Suppressor macrophage (primary cell): ENCODE results near the gene PEG3.
"Not testable (repeated sequence)": the region's sequence is repeated elsewhere in the genome, so short reads cannot be mapped to it uniquely, and the experiment has no call there.

Experiments
- DNase-seq, 4 experiments: peaks; one replicate each; pipeline ENCODE4 v3.0.0-alpha.2; 2020 to 2022
- total RNA-seq, 17 experiments: gene quantifications; one replicate each; lab custom pipeline; 2026; ENCODE audit warnings: mixed read lengths in 6 of 17, inconsistent platforms in 3 of 17; lab: John Stamatoyannopoulos, UW

The PEG3 gene
- total RNA-seq: 0.07 to 4.0 (median 2.2) reads per million in 17 experiments

DNA sequence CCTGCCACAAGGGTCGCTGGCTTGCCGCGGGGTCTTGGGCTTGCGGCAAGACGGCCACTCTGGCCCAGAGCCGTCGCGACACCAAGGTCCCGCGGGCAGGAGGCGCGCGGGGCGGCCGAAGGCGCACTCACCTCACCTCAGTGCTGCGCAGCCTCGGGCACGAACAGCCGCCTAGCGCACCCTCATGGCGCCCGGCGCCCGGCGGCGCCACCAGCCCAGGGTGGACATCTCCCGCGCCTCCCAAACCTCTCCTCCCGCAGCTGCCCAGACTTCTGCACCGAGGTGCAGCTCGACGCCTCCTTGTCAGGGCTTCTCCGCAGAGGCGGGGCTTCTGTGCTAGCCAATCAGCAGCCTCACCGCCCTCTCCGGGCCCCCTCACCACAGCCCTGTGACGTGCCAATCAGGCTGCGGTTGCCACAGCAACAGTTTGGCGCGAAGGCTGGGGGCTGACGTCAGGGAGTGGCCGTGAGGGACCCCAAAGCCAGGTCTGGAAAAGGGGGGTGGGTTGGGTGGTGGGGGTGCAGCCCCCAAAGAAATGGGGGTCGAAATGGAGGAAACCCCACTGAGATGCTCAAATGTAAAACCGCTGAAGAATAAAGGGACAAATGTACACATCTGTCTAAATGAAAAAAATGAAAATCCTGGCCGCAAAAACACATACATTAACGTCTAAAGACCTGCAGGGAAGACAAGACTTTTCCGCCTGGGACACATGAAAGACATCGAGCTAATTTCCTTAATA lies at the start of gene PEG3, which contains the start of gene ZIM2:
TSS of gene PEG3 (minus strand) at position 276 of the 742 bp plus-strand sequence. CDS start 16,071 bp downstream, outside the sequence.
TSS of gene ZIM2 (minus strand) at position 276 of the 742 bp plus-strand sequence. CDS start 16,449 bp downstream, outside the sequence.
- DNase-seq: peak in 1 of 4 experiments; percentile 0

DNA sequence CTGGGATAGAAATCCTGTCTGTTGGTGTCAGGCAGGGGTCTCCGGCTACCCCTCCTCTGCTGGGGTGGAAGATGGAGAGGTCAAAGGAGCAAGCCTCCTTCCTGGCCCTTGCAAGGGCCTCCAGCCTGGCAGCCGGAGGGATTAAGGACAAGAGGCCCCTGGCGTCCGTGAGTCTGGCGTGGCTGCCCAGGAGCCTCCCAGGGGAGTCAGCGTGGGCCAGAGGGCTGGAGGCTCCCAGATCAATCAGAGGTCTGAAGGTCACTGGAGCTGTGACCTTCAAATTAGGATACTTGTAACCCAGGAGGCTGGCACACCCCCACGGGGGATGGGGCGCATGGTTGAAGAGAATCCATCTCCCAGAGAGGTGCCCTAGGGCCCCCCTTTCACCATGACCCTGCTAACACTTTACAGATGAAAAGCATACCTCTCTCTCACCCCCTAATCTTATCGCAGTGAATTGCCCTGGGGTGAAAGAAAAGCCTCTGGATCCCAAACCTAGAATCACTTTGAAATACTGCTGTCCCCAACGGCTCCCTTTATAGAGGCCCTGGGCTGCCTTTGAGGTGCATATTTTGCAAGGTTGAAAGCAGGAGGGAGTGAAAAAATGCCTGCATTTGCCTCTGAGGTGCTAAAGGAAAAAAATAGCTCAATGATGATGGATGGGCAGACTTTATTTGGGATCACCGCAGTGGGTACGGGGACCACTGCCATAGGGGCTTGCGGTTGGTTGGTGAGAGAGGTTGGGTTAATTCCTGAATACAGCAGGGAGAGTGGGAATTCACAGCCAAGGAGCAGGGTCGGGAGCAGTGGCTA lies 44.9 kb upstream of the PEG3 start:
- DNase-seq: no peak

DNA sequence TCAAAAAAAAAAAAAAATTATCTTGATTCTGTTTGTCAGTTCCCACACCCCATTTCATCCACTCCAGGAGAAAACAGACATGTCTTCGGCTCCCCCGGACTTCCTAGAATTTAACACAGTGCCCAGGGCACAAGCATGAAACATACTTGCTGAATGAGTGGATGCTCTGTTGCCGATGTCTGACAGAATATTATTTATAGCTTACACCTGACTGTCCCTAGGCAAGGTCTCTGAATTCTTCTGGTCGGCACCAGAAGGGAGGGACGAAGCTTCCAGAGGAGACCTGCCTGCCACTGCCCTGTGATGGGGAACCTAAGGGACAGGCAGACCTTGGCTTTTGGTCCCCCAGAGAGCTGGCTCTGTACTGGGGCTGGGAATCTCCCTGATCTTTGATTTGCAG lies 43.9 kb upstream of the PEG3 start:
- DNase-seq: no peak

DNA sequence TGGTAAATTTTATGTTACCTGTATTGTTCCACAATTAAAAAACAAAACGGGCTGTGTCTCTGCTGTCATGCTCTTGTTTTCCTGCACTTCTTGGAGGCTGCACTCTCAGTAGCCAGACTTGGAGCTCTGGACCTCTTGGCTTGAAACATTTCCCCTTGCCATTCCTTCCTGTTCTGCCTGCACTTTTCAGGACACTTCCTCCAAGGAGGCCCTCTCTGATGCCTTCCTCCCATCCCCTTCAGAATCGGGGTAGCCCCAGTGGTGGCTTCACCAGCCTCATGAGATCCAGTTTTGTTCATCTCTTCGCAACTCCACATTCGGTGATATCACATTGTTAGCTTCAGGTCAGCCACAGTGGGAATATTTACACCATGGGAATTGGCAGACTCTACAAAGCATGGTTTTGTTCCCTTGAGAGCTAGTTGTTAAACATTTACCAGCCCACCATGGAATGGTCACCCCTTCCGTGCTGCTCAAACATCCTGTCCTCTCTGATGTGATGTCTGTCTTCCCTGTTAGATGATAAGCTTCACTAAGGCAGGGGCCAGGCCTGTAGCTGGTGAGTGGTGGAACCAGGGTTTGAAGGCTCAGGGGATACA lies 40.2 kb upstream of the PEG3 start:
- DNase-seq: no peak

DNA sequence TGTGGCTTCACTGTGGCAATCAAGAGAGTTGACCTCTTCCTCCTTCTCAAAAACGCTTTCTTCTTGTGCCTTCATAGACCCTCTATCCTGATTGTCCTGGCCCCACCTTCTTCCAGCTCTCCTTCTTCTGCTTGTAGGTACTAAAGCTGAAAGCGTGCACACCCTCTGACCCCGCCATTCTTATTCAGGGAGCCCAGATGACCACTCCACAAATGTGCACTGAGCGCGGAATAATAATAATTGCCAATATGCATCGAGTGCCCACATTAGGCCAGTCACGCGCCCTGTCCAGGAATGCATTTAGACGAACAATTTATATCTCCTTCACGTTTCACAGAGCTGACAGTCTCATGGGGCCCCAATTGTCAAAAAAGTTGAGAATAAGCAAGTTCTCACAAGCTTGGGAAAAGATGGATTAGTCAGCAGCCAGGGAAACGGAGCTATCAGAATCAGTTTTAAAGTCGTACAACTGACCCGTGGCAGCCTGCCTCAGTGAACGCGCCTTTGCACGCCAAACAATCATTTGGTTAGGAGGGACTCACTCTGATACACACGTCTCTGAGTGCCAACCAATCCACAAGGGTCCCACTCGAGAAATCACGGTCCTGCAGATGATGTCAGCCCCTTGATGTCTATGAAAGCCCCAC lies 36.7 kb upstream of the PEG3 start:
- no peak for DNase-seq

DNA sequence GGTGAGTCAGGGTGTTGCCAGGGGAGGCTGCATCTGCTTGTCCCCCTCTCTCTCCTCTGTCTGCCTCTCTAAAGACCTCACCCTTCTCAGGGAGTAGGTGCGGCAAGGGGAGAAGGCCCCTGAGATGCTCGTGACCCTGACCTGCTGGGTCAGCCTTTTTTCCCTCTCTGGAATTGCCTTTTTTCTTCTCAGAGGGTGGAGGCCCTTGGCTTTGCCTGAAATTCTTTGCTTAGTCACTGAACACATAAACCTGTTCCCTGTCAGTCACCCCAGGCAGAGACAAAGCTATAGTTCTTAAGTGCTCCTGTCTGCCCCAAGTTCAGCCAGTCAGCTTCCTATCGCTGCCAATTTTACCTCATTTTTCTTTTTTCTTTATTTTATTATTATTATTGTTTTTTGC lies 35.2 kb upstream of the PEG3 start:
- no peak for DNase-seq

DNA sequence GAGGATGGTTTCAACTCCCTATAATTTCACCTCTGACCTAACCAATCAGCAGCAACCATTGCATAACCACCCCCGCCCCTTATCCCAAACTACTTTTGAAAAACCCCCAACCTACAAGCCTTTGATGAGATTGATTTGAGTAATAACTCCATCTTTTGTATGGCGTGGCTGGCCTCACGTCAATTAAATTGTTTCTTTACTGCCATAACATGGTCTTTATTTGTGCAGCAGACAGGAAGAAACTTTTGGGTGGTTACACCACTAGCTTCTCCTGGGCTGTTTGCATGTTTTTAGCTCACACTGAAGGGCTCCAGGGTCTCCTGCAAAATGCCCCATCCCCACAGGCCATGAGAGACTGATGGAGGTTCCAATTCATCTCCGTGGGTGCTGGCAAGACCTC lies 34.0 kb upstream of the PEG3 start:
- no peak for DNase-seq

DNA sequence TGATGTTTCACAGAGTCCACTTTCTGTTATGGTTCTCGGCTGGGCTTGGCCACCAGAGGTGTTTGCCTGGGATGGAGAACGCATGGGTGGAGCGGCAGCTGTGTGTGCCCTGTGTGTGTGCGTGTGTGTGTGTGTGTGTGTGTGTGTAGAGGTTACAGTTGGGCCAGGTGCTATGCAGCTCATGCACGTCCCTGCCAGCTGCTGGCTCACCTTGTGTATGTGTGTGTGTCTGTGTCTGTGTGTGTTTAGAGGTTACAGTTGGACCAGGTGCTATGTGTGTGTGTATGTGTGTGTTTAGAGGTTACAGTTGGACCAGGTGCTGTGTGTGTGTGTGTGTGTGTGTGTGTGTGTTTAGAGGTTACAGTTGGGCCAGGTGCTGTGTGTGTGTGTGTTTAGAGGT lies 33.0 kb upstream of the PEG3 start:
- DNase-seq: no peak

DNA sequence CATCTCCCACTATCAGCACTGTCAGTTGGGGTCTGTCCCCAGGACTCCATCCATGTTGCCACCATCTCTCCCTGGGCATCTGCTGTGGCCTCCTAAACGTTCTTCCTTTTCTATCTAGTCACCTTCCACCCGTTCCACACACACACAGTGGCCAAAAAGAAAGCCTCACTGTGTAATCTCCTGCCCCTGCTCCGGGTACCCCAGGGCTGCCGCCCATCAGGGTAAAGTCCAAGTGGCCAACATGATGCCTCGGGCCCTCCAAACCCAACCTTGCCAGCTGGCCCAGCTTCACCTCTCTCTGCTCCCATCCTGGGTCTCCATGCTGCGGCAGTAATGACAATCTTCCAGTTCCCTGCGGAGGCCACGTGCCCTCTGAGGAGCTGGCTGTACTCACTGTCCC lies 29.4 kb upstream of the PEG3 start:
- no peak for DNase-seq

DNA sequence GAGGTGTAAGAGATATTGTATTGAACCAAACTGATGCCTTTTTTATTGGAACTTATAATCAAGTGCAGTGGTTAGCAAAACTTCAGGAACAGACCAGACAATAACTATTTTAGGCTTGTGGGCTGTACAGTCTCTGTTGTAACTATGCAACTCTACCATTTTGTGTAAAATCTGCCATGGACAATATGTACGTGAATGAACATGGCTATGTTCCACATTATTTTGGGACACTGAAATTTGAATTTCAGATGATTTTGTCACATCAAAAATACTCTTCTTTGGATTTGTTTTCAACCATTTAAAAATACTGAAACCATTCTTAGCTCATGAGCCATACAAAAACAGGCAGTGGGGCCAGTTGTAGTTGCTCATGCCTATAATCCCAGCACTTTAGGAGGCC lies 27.9 kb upstream of the PEG3 start:
- DNase-seq: no peak

DNA sequence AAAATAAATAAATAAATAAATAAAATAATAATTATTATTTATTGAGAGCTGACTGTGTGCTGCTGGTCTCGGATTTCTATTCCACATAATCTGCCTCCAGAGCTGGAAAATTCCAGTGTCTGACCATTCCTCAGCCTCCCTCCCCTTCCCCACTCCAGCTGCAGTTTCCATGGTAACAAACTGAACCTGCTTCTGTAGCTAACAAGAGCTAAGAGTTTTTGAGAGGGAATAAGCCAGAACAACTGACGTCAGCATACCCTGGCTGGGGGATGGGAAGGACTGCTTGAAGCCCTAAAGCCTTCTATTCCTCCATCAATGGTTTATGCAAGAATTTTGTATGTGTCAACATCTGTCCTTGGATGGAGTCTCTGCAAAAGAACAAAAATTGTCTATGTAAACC lies 26.0 kb upstream of the PEG3 start:
- no peak for DNase-seq

DNA sequence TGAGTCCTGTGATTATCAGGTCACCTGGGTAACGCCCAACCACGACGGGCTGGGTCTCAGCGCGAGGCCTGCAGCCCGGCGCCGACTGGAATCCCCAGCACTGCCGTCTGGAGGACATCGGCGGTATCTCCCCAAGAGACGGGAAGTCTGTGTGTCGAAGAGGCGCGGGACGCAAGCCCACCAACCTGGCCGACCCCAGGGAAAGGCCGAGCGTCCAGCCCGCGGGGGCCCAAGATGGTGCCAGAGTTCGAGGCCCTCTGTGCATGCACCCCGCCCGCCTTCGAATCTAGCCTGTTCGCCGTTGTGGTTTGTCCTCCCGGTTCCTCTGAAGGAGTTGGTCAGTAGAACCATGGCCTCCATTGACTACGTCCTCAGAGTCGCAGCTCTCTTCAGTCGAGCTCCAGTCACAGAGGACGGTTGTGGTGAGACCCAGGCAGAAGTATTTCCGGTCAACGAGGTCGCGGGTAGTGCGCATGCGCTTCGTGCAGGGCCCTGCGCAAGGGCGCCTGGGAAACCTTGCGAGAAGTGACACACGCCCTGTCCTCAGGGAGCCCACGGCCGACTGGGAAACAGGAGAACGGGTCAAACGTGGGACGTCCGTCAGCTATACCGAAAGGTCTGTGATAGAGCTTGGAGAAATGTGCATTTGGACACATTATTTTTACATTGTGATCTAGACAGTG lies 24.1 kb upstream of the PEG3 start:
- DNase-seq: no peak

DNA sequence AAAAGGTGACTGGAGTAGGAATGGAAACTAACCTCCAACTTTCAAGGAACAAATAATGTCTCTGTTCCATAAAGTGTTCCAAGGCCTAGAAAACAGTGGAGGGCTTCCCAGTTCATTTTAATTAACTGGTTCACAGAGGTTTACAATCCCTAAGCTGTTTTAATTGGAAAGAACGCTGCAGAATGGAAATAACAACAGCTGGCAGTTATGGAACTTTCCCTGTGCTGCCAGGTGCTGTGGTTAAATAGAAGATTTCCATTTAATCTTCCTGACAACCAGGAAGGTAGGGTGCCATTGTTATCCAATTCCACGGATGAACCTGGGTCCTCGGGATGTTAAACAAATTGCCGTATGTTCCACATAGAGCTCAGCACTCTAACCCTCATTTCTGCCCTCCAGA lies 22.2 kb upstream of the PEG3 start:
- DNase-seq: no peak

DNA sequence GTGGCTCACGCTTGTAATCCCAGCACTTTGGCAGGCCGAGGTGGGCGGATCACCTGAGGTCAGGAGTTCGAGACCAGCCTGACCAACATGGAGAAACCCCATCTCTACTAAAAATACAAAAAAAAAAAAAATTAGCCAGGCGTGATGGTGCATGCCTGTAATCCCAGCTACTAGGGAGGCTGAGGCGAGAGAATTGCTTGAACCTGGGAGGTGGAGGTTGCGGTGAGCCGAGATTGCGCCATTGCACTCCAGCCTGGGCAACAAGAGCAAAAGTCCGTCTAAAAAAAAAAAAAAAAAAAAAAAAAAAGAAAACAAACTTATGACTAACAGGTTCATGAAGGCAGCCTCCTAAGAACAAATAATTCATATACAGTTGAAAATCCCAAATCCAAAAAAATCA lies 19.9 kb upstream of the PEG3 start:
- DNase-seq: not testable (repeated sequence)

DNA sequence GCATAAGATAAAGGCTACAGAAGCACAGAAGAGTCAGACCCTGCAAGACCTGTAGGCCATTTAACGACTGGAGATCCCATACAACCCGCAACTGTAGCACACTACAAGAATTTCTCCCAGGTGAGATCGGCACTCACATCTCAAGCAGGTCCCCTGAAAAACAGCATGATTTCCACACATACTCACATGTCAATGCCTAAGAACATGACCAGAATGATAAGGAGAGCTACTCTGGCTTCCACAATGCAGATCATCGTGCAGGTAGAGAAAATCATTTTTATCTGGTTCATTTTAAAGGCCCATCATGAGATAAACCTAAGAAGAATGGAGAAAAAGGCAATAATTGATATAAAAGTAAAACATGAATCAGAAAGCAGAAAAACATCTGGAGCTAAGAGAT lies 17.5 kb upstream of the PEG3 start:
- DNase-seq: no peak

DNA sequence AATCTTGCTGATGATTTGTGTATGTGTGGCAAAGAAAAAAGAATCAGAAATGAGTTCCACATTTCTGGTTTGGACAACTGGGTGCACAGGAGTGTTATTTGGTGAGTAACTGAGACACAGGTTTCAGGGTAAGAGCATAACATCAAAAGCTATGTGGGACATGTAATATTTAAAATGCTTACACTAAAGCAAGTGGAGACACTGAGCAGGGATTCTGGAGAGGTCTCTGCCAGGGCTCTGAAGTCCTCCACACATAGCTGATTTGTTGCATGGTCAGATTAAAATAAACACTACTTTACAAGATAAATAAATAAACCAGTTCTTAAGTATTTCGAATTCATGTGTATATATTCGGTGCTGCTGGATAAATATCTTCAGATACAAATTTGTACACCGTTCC lies 16.3 kb upstream of the PEG3 start:
- DNase-seq: no peak

DNA sequence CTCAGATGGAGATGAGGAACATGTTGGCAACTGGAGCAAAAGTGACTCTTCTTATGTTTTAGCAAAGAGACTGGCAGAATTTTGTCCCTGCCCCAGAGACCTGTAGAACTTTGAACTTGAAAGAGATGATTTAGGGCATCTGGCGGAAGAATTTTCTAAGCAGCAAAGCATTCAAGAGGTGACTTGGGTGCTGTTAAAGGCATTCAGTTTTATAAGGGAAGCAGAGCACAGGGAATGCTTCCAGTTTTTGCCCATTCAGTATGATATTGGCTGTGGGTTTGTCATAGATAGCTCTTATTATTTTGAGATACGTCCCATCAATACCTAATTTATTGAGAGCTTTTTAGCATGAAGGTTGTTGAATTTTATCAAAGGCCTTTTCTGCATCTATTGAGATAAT lies 11.8 kb upstream of the PEG3 start:
- DNase-seq: not testable (repeated sequence)

DNA sequence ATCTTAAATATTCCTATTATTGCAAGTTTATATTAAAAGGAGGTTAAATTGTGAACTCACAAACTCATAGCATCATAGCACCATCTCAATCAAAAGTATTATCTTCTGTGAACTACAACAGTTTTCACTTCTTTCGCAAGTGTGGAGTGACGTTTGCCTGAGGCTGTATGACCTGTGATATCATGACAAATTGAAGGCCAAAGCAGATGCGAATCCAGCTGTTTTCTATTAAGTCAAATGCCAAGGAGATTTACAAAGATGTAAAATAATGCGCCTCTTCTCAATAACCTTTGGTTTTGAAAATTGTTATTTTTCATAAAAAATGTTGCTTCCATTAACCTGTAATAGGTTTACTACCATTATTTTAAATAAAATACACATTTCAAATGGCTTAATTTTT lies 7.6 kb upstream of the PEG3 start:
- no peak for DNase-seq

DNA sequence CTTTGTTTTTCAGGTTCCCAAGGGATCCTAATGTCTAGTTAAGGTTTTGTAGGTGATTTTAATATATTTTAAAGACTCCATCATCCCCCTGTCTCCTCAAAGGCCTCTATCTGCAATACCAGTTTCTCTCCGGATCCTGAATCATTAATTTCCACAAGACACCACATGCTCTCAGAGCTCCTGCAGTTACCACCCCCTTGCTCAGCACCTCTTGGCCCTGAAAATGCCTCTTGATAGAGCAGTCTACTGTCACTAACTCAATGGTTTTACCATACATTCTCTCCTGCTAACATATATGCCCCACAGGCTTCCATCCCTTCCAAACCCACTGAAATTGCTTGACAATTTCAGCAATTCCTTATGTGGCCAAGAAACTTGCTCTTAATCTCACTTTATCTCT lies 1.9 kb upstream of the PEG3 start:
- DNase-seq: no peak

DNA sequence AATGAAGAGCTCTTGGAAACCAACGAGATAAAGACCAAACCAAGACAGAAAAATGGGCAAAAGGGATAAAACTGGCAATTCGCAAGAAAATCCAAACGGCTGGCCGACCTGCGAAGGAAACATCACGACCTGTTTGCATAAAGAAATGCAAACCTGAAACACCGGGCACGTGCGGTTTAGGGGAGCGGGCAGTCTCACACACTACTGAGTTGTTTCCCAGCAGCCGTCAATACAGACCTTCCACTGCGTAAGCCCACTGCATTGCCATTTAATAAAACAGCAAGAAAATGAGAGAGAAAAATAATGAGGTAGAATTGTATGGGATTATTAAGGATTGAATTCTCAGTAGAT lies 642 bp upstream of the PEG3 start:
- no peak for DNase-seq

DNA sequence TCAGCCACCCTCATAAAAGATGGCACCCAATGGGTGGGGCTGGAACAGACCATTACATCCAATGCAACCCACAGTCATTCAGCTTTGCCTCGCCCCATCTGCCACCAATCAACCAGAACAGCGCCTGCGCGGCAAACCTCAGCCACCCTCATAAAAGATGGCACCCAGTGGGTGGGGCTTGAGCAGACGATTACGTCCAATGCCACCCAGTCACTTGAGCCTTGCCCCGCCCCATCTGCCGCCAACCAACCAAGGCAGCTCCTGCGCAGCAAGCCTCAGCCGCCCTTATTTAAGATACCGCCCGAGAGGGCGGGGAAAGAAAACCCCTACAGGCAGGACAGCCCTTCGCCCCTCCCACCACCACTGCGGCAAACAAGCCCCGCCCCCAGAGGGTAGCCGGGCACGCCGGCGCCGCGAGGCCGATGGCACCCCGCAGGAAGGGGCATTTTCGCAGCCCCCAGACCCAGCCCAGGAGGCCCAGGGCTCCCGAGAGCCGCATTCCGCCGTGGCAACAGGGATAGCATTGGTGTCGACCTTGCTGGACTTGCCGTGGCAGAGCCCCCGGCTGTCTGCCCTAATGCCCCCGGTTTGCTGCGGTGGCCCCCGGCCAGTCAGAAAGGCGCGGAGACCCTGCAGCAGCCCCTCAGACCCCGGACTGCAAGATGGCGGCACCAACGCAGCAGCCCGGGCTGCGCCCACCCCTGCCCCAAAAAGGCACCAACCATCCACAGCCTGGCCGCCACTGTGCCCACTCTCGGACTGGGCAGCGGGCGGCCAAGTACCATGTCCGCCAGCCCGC lies 675 bp downstream of the PEG3 start:
- DNase-seq: peak; percentile 82 to 91 (median 90)
